ENCODE measurements around the gene CRB3. TPM values are rescaled to one million over a fixed set of nuclear protein-coding genes. Genes with fewer than 3 reads are reported as not detected.

Gene CRB3
- total and polyA plus RNA-seq, 2 of the 8 experiments (the other 6 are each of a cell fraction or from before 2014, with no cell fraction given) = 21.1 to 24.6 TPM

DNA sequence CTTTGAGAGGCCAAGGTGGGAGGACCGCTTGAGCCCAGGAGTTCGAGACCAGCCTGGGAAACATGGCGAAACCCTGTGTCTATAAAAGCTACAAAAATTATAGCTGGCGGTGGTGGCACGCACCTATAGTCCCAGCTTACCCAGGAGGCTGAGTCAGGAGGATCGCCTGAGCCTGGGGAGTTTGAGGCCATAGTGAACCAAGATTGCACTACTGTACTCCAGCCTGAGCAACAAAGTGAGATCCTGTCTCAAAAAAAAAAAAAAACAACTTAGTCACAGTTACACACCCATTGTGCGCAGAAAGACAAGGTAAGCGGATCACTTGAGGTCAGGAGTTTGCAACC, 18.2 kb downstream of the CRB3 start (continued):
- TF ChIP-seq, protein P1, sequence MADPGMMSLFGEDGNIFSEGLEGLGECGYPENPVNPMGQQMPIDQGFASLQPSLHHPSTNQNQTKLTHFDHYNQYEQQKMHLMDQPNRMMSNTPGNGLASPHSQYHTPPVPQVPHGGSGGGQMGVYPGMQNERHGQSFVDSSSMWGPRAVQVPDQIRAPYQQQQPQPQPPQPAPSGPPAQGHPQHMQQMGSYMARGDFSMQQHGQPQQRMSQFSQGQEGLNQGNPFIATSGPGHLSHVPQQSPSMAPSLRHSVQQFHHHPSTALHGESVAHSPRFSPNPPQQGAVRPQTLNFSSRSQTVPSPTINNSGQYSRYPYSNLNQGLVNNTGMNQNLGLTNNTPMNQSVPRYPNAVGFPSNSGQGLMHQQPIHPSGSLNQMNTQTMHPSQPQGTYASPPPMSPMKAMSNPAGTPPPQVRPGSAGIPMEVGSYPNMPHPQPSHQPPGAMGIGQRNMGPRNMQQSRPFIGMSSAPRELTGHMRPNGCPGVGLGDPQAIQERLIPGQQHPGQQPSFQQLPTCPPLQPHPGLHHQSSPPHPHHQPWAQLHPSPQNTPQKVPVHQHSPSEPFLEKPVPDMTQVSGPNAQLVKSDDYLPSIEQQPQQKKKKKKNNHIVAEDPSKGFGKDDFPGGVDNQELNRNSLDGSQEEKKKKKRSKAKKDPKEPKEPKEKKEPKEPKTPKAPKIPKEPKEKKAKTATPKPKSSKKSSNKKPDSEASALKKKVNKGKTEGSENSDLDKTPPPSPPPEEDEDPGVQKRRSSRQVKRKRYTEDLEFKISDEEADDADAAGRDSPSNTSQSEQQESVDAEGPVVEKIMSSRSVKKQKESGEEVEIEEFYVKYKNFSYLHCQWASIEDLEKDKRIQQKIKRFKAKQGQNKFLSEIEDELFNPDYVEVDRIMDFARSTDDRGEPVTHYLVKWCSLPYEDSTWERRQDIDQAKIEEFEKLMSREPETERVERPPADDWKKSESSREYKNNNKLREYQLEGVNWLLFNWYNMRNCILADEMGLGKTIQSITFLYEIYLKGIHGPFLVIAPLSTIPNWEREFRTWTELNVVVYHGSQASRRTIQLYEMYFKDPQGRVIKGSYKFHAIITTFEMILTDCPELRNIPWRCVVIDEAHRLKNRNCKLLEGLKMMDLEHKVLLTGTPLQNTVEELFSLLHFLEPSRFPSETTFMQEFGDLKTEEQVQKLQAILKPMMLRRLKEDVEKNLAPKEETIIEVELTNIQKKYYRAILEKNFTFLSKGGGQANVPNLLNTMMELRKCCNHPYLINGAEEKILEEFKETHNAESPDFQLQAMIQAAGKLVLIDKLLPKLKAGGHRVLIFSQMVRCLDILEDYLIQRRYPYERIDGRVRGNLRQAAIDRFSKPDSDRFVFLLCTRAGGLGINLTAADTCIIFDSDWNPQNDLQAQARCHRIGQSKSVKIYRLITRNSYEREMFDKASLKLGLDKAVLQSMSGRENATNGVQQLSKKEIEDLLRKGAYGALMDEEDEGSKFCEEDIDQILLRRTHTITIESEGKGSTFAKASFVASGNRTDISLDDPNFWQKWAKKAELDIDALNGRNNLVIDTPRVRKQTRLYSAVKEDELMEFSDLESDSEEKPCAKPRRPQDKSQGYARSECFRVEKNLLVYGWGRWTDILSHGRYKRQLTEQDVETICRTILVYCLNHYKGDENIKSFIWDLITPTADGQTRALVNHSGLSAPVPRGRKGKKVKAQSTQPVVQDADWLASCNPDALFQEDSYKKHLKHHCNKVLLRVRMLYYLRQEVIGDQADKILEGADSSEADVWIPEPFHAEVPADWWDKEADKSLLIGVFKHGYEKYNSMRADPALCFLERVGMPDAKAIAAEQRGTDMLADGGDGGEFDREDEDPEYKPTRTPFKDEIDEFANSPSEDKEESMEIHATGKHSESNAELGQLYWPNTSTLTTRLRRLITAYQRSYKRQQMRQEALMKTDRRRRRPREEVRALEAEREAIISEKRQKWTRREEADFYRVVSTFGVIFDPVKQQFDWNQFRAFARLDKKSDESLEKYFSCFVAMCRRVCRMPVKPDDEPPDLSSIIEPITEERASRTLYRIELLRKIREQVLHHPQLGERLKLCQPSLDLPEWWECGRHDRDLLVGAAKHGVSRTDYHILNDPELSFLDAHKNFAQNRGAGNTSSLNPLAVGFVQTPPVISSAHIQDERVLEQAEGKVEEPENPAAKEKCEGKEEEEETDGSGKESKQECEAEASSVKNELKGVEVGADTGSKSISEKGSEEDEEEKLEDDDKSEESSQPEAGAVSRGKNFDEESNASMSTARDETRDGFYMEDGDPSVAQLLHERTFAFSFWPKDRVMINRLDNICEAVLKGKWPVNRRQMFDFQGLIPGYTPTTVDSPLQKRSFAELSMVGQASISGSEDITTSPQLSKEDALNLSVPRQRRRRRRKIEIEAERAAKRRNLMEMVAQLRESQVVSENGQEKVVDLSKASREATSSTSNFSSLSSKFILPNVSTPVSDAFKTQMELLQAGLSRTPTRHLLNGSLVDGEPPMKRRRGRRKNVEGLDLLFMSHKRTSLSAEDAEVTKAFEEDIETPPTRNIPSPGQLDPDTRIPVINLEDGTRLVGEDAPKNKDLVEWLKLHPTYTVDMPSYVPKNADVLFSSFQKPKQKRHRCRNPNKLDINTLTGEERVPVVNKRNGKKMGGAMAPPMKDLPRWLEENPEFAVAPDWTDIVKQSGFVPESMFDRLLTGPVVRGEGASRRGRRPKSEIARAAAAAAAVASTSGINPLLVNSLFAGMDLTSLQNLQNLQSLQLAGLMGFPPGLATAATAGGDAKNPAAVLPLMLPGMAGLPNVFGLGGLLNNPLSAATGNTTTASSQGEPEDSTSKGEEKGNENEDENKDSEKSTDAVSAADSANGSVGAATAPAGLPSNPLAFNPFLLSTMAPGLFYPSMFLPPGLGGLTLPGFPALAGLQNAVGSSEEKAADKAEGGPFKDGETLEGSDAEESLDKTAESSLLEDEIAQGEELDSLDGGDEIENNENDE (IDR thresholded peaks at IDR 0.05; ENCODE audit: insufficient replicate concordance, low read length) = no peak
- TF ChIP-seq TAF1 (IDR thresholded peaks at IDR 0.05; ENCODE audit: low read depth, low read length) (no peak), EZH2 (IDR thresholded peaks at IDR 0.05; ENCODE audit: low read depth, low read length, severe bottlenecking) (no peak), ATF3 (IDR thresholded peaks at IDR 0.05; ENCODE audit: insufficient read depth, low read depth, low read length) (no peak)

Data from H1 (cell line).